AG04449 (cell line): ENCODE data around the gene PIBF1.
"Not testable (repeated sequence)": the region's sequence is repeated elsewhere in the genome, so short reads cannot be mapped to it uniquely, and the experiment has no call there.

Source experiments
- CTCF ChIA-PET: fragments of 350-600 bp; formaldehyde crosslinking; extraction: SDS; loops from one replicate; lab custom pipeline; 2021; ENCODE audit warnings: antibody characterized with exemption; lab: Yijun Ruan, JAX
- POLR2A ChIA-PET: fragments of 400-600, 350-600 bp; formaldehyde crosslinking; extraction: SDS; loops from one replicate; lab custom pipeline; 2020; ENCODE audit warnings: antibody characterized with exemption, inconsistent platforms; lab: Yijun Ruan, JAX
- DNase-seq: peaks from one replicate; pipeline ENCODE4 v3.0.0-alpha.2; 2010; ENCODE audit warnings: low read depth, low spot score
- H3K4me3 ChIP-seq: 2 replicates; pipeline ENCODE4 v1.5.1; 2011; ENCODE audit warnings: low read depth, mild to moderate bottlenecking, control low read depth, low read length
- CTCF ChIP-seq: IDR thresholded peaks from one replicate; pipeline ENCODE4 v1.5.1; 2011; ENCODE audit warnings: mild to moderate bottlenecking, moderate library complexity, low read length, control low read depth, inconsistent platforms; ENCODE audit not compliant: insufficient read depth; ENCODE audit errors: missing control alignments

PIBF1 gene

GRCh38 chr13:72908416-72908815 is 126.5 kb downstream of the PIBF1 start:
- no peak overlapping the region for H3K4me3 ChIP-seq
- DNase-seq: no peak
- ChIA-PET POLR2A (no interaction called here), CTCF (interaction anchor here (1.2 kb wide), 1 partner anchor 100 kb away, joined by 3 read pairs; no protein-coding TSS in a partner anchor)
- no peak for TF ChIP-seq CTCF

- ChIA-PET CTCF (no interaction called here), POLR2A (no interaction called here)
- DNase-seq: no peak
- no peak for TF ChIP-seq CTCF
- no peak overlapping the region for H3K4me3 ChIP-seq
Measured at GRCh38 chr13:72911981-72912380, 130.0 kb downstream of the PIBF1 start.

GRCh38 chr13:72920097-72920496 is 138.2 kb downstream of the PIBF1 start:
- TF ChIP-seq CTCF: no peak
- CTCF ChIA-PET: no interaction called here
- no peak overlapping the region for H3K4me3 ChIP-seq
- POLR2A ChIA-PET: no interaction called here
- DNase-seq: peak; percentile 23

- no peak for TF ChIP-seq CTCF
- no peak overlapping the region for H3K4me3 ChIP-seq
- ChIA-PET POLR2A (no interaction called here), CTCF (no interaction called here)
- DNase-seq: no peak
Measured at GRCh38 chr13:72931311-72931710, 149.4 kb downstream of the PIBF1 start.

GRCh38 chr13:72932250-72932649 is 150.3 kb downstream of the PIBF1 start:
- POLR2A ChIA-PET: no interaction called here
- no peak overlapping the region for H3K4me3 ChIP-seq
- no peak for TF ChIP-seq CTCF
- DNase-seq: no peak
- CTCF ChIA-PET: no interaction called here

- DNase-seq, POLR2A ChIA-PET, H3K4me3 ChIP-seq: not testable (repeated sequence)
- CTCF ChIA-PET: interaction anchor here (0.9 kb wide), 1 partner anchor 11 kb away, joined by 3 read pairs; no protein-coding TSS in a partner anchor
Measured at GRCh38 chr13:72946267-72946666, 164.3 kb downstream of the PIBF1 start.

- CTCF ChIA-PET: interaction anchor here (0.6 kb wide), 1 partner anchor 262 kb away, joined by 3 read pairs; no protein-coding TSS in a partner anchor
- DNase-seq: no peak
- no peak for TF ChIP-seq CTCF
- no peak overlapping the region for H3K4me3 ChIP-seq
- POLR2A ChIA-PET: no interaction called here
Measured at GRCh38 chr13:72952529-72953141, 170.7 kb downstream of the PIBF1 start.
